ENCODE measurements around the gene SGSM1.
A peak's percentile ranks its signal among the peaks of the same experiment; 100 is the strongest.

The SGSM1 gene, protein sequence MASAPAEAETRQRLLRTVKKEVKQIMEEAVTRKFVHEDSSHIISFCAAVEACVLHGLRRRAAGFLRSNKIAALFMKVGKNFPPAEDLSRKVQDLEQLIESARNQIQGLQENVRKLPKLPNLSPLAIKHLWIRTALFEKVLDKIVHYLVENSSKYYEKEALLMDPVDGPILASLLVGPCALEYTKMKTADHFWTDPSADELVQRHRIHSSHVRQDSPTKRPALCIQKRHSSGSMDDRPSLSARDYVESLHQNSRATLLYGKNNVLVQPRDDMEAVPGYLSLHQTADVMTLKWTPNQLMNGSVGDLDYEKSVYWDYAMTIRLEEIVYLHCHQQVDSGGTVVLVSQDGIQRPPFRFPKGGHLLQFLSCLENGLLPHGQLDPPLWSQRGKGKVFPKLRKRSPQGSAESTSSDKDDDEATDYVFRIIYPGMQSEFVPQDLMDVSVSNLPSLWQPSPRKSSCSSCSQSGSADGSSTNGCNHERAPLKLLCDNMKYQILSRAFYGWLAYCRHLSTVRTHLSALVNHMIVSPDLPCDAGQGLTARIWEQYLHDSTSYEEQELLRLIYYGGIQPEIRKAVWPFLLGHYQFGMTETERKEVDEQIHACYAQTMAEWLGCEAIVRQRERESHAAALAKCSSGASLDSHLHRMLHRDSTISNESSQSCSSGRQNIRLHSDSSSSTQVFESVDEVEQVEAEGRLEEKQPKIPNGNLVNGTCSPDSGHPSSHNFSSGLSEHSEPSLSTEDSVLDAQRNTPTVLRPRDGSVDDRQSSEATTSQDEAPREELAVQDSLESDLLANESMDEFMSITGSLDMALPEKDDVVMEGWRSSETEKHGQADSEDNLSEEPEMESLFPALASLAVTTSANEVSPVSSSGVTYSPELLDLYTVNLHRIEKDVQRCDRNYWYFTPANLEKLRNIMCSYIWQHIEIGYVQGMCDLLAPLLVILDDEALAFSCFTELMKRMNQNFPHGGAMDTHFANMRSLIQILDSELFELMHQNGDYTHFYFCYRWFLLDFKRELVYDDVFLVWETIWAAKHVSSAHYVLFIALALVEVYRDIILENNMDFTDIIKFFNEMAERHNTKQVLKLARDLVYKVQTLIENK

DNA sequence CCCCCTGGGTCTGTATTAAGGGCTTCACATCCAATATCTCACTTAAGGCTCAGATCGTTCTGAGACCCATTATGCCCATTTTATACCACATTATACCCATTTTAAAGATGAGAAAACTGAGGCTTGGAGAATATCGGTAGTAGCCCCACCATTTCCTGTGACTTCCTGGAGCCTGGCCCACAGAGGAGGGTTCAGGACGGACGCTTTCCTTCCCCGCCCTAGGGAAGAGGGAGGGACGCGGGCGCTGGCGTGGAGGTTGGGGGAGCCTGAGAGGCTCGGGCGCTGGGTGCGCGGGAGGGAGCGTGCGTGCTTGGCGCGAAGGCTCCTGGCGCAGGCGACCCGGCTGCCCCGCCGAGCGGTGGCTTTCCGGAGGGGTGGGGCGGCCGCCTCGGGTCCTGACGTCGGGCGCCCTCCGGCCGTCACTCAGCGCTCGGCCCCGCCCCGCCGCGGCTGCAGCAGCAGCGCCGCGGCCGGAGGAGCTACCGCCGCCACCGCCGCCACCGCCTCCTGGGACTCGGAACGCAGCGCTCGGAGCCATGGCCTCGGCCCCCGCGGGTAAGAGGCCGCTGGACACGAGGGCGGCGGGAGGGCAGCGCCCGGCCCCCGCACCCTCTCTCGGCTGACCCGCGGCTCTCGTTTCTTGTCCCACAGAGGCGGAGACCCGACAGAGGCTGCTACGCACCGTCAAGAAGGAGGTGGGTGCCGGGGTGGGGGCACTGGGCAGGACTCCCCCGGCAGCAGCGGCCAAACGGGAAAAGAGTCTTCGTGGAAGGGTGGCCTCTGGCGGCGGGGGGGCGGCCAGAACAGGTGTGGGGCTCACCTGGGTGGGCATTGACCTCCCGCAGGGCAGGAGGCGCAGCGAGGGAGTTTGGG is at the start of gene SGSM1:
Gene SGSM1, plus strand, starts transcription at position 422 of the 873 bp plus-strand sequence. Its CDS starts 115 bp downstream, at position 537.
- no peak for DNase-seq (ENCODE audit: low read depth, low spot score)

DNA sequence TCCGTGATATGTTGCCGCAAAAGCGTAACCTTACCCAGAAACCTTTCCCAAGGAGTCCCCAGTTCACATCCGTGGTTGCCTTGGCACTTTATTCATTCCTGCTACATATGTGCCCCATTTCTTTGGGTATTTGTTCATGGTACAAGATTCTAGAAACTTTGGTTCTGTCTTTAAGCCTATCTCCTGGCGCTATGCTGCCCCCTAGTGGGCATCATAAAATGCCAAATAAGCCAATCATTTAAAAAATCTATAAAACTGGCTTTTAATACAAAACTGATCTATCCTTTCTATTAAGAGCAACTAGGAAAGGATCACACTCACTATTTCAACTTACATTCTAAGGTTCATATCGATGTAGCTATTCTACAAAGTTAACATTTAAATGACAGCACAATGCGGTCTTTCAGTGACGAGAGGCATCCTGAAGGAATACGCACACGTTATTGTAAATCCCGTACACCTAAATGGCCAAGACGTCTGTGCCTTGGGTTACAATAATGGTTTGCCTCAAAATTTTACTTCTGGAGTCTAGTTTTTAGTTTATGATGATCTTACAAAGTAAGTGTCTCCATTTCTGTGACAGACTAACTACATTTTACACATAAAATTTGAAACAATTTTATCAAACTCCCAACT is 47.7 kb upstream of the SGSM1 start:
- no peak for DNase-seq (ENCODE audit: low read depth, low spot score)

DNA sequence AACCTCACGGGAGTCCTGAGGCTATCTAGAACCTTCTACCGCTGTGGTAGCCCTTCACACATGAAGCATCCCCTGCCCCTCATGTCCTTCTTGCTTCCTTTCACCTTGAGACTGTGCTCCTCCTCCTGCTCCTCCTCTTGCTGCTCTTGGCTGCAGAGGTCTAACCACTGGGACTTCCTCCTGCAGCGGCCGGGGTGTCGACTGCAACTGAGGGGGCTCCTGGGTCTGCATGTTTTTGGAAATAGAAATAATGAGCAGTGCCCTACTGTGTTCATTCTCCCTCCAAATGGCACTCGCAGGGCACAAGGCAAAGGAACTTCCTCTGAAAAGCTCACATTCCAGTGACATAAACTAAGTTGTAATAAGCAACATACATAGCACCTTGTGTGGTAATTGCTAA is 46.2 kb upstream of the SGSM1 start:
- no peak for DNase-seq (ENCODE audit: low read depth, low spot score)

DNA sequence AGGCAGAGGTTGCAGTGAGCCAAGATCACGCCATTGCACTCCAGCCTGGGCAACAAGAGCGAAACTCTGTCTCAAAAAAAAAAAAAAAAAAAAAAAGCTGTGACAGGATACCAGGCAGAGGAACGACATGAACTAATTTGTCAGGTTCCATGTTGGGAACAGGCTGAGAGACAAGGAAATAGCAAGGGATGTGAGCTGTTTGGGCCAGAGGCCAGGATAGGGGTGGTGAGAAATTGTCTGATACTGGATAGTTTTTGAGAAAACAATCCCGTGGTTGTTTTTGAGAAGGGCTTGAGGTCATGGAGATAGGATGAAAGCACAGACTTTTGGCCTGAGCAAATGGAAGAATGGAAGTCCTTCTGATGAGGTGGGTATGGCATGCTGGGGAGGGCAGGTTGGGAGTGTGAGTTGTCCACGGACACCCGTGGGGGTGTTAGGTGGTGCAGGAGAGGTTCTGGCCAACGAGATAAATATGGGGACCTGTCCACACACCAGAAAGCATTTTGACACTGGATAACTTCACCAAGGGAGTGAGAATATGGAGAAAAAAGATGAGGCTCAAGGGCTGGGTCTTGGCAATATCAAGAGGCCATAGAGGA is 45.2 kb upstream of the SGSM1 start:
- no peak for DNase-seq (ENCODE audit: low read depth, low spot score)

DNA sequence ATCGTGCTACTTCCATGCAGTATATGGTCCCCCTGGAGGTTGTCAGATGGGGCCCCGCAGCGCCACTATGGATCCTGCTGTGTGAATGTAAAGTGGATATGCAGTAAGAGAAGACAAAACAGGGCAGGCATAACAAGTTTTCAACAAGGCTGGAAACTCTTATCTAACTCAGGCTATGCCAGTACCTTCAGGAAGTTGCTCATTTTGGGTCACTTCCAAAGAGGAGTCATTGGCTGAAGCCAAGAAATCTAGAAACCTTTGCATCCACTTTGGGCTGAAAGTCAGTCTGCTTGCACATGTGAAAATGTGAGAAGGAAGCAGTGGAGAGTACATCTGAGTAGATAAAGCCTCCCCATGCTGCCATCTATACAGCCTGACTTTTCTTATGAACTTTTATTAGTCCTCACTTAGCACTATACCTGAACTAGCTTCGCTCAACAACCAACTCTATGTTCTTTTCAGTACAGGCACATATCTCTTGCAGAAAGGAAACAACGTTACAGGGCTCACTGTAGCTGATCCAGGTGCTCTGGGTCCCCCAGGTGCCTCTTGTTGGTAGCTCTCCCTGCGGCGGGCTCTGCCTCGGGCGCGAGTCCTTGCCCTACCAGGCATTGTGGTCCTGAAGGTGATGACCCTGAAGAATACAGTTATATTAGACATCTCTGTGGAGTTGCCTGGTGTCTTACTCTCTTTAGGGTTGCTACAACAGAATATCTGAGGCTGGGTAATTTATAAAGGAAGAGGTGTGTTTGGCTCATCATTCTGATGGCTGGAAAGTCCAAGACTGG is 43.9 kb upstream of the SGSM1 start:
- DNase-seq (ENCODE audit: low read depth, low spot score) = no peak

DNA sequence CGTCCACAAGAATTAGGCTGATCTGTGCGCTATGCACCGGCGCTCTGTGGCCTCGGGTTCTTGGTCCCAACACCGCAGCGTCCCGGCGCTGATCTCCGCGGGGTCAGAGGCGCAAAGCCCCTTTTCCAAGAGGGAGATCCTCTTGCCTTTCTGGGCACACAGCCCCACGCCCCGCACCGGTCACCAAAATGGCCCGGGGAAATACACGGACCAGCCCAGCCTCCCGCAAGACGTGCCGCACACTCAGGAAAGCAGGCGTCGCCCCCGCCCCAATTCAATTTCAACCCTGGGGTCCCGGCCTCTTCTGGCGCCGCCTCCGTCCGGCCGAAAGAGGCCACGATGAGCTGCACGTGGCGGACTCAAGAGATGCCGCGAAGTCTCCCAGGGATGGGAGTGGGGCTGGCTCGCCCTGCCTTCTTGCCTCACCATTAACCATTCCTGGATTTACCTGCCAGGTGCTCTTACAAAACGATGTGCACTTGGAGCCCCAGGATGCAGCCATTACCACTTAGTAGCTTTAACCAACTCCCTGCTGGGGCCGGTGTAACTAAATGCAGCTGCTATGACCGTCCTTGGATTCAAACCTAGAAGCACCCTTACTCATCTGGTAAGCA is 42.0 kb upstream of the SGSM1 start:
- no peak for DNase-seq (ENCODE audit: low read depth, low spot score)

DNA sequence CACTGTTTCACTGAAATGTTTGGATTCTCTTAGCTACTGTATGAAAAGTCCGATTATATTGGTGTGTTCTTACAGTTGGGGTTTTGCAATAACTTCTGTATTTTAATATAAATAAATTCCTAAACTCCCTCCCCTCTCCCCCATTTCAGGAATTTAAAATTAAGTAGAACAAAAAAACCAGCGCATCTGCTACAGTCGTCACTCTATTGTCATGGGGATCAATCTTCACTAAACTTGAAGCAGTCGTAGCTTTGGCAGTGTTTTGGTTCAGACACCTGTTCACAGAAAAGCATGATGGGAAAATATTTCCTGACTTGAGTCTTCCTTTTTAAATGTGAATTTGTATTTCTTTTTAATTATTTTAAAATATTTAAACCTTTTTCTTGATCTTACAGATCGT is 40.8 kb upstream of the SGSM1 start:
- no peak for DNase-seq (ENCODE audit: low read depth, low spot score)

DNA sequence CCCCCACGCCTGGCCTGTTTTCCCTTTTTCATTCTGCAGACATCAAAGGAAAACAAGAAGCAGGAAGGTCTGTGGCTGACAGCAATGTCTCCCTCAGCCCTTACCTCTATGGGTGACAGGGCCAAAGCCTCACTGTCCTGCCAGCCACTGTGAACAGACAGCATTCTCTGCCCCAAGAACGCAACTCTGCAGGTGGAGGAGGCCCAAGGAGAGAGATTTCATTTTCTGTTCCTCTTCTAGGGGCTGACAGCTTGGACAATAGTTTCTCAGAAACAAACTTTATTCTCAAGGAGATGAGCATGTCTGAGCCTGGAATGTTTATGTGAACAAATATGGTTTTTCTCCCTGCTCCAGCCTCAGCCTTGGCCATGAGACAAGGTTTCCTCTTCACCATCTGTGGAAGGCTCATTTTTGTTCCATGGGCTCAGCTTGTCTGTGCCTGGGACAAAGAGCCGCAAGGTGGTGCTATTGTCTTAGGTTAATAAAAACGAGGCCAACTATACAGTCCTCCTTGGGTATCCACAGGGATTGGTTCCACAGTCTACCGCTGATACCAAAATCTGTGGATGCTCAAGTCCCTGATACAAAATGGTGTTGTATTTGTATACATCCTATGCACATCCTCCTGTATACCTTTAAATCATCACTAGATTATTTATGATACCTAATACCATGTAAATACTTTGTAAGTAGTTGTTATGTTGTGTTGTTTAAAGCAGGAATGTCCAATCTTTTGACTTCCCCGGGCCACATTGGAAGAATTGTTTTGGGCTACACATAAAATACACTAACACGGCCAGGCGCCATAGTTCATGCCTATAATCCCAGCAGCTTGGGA is 37.3 kb upstream of the SGSM1 start:
- peak; percentile 5 for DNase-seq (ENCODE audit: low read depth, low spot score)

DNA sequence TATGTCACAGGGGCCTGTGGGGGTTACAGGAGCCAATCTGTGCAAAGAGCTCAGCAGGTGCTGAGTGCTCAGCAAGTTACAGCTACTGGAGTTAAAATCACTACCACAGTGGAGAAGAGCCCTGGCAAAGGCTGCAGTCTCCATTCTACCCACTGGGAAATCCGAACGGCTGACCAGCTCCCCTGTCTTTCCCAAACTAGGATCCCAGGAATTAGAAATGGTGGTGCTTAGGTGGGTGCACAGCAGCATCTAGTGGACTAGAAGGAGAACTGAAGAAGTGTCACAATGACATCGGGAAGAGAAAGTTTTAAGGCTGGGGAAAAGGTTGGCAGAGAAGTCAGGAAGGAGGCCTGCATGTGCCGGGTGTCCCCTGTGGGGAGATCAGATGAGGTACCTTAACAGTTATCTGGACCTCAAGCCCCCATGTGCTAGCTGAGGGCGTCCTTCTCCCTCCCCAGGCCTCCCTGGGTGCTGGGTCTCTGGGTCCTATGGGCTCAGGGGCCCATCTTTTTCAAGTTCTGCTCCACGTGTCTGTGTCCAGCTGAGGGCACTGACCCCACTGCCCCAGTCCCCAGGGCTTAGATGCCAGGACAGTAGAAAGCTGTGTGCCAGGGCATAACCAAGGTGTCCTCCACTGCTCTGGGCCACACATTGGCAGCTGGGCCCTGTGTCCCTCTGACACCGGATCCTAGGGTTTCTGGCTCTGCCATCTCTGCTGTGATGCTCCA is 33.4 kb upstream of the SGSM1 start:
- DNase-seq (ENCODE audit: low read depth, low spot score) = no peak

DNA sequence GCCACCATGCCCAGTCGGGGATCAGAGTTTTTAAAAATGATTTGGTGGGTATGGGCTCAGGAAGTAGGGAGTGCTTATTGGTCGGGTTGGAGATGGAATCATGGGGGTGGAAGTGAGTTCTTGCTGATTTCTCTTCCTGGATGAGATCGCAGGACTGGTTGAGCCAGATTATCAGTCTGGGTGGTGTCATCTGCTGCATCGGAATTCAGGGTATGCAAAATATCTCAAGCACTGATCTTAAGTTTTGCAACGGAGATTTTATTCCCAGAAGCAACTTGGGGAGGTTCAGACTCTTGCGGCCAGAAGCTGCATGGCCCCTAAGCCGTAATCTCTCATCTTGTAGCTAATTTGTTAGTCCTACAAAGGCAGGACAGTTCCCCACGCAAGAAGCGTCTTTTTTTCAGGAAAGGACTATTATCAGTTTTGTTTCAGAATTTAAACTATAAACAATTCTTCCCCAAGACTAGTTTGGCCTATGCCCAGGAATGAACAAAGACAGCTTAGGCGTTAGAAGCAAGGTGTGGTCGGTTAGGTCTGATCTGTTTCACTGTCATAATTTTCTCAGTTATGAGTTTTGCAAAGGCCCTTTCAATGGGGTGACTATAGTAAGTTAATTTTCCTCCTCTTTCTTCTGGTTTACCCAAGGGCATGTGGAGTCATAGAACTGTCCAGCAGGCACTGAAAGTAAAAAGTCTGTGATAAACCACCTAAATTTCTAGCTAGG is 30.1 kb upstream of the SGSM1 start:
- no peak for DNase-seq (ENCODE audit: low read depth, low spot score)

DNA sequence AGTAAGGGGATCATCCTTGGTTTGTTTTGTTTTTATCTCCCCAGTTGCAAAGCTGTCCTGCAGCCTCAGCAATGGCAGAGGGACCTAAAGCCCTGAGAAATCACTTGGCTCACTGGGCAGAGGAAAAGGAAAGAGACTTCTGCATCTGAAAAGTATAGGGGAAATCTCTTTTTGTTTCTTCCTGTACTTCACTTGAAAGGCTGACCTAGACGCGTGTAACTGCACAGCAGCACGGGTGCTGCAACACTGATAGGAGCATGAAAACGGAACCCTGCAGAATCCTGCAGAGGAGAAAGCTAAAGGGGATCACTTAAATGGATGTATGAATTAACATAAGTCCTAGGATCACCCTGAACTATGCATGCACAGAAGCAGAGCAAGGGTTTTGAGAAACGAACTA is 29.5 kb upstream of the SGSM1 start:
- no peak for DNase-seq (ENCODE audit: low read depth, low spot score)

DNA sequence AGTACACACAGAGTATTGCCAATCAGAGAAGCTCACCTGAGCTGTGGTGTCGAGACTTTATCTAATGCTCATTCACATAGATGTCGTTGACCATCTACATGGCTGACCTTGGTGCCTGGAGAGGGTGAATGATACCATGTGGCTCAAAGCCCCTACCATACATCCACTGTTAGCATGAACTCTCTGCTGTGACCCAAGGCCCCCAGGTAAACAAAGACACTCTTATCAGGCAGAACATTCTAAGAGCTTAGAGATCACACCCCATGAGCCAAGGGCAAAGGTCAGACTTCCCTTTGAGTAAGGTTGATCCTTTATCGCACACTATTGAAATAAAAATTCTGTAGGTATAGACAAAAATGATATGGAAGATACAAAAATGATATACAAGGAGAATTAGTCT is 16.5 kb upstream of the SGSM1 start:
- no peak for DNase-seq (ENCODE audit: low read depth, low spot score)

DNA sequence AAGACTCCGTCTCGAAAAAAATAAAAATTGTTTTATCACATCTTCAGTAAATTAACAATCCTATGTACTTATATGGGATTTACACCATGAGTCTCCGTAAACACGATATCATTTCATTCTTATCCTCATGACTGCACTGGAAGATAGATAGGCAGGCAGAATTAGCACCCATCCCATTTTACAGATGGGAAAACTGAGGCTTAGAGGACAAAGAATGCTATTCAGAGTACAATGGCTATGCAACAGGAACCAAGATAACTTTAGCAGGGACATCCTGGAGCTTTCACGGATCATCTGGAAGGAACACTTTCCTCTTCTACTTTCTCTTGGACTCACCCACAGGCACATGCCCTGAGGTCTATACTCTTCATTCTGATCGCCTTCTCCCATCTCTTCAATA is 14.6 kb upstream of the SGSM1 start:
- no peak for DNase-seq (ENCODE audit: low read depth, low spot score)

DNA sequence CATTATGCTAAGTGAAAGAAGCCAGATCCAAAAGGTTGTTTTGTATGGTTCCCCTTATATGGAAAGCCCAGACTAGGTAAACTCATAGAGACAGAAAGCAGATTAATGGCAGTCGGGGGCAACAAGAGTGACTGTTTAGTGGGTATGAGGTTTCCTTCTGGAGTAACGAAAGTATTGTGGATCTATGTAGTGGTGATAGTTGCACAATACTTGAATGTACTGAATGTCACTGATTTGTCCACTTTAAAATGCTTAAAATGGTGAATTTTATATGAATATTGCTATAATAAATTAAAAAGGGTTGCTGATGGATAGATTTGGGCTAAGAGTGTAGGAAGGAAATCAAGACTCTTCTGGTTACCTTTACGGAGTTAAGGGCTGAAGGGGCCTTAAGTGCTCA is 10.0 kb upstream of the SGSM1 start:
- DNase-seq (ENCODE audit: low read depth, low spot score) = no peak

DNA sequence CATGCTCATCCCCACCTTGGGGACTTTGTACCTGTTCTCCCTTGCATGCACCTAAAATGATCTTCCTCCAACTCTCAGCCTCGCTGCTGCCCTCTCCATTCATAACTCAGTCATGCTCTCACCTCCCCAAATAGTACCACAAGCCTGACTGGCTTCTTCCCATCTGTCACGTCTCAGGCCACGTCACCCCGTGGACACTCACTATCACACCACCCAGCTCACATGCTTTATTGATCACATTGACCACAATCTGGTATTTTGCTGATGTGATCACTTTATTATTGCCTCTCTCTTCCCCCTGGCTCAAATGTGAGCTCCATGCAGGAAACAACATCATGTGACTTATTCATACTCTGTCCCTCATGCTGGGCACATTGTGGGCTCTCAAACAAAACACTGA is 9.2 kb upstream of the SGSM1 start:
- DNase-seq (ENCODE audit: low read depth, low spot score) = no peak

DNA sequence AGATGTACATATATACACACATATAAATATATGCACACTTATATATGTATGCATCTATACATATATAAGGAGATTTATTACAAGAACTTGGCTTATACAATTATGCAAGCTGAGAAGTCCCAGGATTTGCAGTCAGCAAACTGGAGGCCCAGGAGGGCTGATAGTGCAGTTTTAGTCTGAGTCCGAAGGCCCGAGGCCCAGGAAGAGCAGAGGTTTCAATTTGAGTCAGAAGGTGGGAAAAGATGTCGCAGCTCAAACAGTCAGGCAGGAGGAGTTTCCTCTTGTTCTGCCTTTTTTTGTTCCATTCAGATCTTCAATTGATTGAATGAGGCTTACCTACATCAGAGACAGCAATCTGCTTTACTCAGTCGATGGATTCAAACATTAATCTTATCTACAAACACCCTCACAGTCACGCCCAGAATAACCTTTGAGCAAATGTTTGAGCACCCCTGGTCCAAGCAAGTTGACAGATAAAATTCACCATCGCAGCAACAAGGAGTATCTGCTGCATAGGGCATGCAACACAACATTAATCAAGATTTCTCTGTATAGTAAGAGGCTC is 4.0 kb upstream of the SGSM1 start:
- no peak for DNase-seq (ENCODE audit: low read depth, low spot score)

DNA sequence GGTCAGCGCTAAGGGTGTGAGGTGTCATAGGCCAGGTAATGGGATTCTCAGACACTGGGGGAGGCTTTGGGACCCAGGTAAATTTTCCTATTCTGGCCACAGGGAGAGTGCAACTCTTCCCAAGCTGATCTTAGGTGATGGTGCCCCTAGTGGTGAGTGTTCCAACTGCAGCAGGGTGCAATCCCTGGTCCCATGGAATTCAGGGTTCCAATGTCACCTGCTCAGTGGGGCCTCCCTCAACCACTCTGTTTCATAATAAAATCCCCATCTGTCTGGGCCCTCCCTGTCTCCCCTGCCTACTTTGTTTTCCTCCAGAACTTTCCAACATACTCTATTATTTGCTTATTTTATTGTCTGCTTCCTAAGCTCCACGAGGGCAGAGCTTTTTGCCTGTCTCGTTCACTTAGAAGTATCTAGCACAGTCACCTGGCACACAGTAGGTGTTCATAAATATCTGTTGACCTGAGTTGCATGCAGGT is 2.9 kb upstream of the SGSM1 start:
- no peak for DNase-seq (ENCODE audit: low read depth, low spot score)

All from brain pericyte (primary cell).